HepG2 (cell line): ENCODE results near the gene SLCO2A1. TPM values are rescaled to one million over a fixed set of nuclear protein-coding genes. Genes with fewer than 3 reads are reported as not detected.

Experiments used
- ATAC-seq: fragments of 200-7000 bp; cut with Tn5 transposase; 3 replicates; pipeline ENCODE4 v1.9.1; 2020; ENCODE audit warnings: mild to moderate bottlenecking, moderate library complexity
- BruUV-seq: library from RNA; stranded (reverse); fragments of 400-500 nt; replicated peaks from 2 replicates; lab custom pipeline; 2021; lab: Mats Ljungman, UMichigan
- CTCF ChIA-PET: fragments of 300-600 bp; formaldehyde crosslinking; extraction: SDS; loops from one replicate; lab custom pipeline; 2021; ENCODE audit warnings: low total read pairs, inconsistent platforms, low intra/inter-chr PET ratio; lab: Yijun Ruan, JAX
- POLR2A ChIA-PET: fragments of 350-600 bp; sonication (Branson Sonifier 250); formaldehyde crosslinking; loops from one replicate; lab custom pipeline; 2020; ENCODE audit warnings: antibody characterized with exemption, inconsistent platforms; lab: Yijun Ruan, JAX
- DNase-seq: peaks from one replicate; pipeline ENCODE4 v3.0.0-alpha.2; 2015; ENCODE audit warnings: low spot score
- FAIRE-seq: peaks from 3 replicates; lab custom pipeline; 2011; peaks lifted over from hg19 to GRCh38; lab: Jason Lieb, UNC
- H2AFZ ChIP-seq: one replicate; pipeline ENCODE4 v1.6.1; 2011; ENCODE audit warnings: low read length, inconsistent platforms
- H3K27ac ChIP-seq: fragments of 300-600 bp; 3 replicates; pipeline ENCODE4 v1.8.0; 2011; ENCODE audit warnings: mixed run types, mild to moderate bottlenecking, mixed read lengths, low read length, inconsistent platforms; ENCODE audit not compliant: insufficient read depth; ENCODE audit errors: extremely low read length
- H3K27me3 ChIP-seq, 2 experiments: fragments of 200-600 bp in 1 of 2; 2 replicates in 1 of 2; 3 replicates in 1 of 2; pipeline versions ENCODE4 v1.6.0 to v1.8.0; 2011; ENCODE audit warnings: low read length in 2 of 2, mild to moderate bottlenecking in 2 of 2, moderate library complexity in 2 of 2, inconsistent platforms in 1 of 2; ENCODE audit not compliant: insufficient read depth in 2 of 2, control insufficient read depth in 1 of 2
- H3K36me3 ChIP-seq, 2 experiments: fragments of 200-600 bp in 1 of 2; replicated peaks in 1 of 2; 2 replicates in 1 of 2; 3 replicates in 1 of 2; pipeline versions ENCODE4 v1.5.1 to v1.8.0; 2011; ENCODE audit warnings: low read length in 2 of 2, inconsistent platforms in 1 of 2; ENCODE audit not compliant: insufficient read depth in 2 of 2, control insufficient read depth in 1 of 2
- H3K4me1 ChIP-seq: 2 replicates; pipeline ENCODE4 v1.5.1; 2012; ENCODE audit warnings: low read length, inconsistent platforms; ENCODE audit not compliant: insufficient read depth
- H3K4me2 ChIP-seq: 2 replicates; pipeline ENCODE4 v1.6.0; 2011; ENCODE audit warnings: low read depth, low read length, inconsistent platforms
- H3K4me3 ChIP-seq, 3 experiments: fragments of 200-600 bp in 1 of 3; sonication (generic), shearing (Covaris generic) in 1 of 3; replicated peaks in 1 of 3; 2 replicates each; pipeline ENCODE4 v1.5.1; 2011 to 2016; ENCODE audit warnings: low read length in 3 of 3, inconsistent platforms in 2 of 3, low read depth in 2 of 3, mild to moderate bottlenecking in 2 of 3, control low read depth in 1 of 3, mixed read lengths in 1 of 3; ENCODE audit not compliant: insufficient read depth in 1 of 3
- H3K79me2 ChIP-seq: one replicate; pipeline ENCODE4 v1.6.1; 2011; ENCODE audit warnings: low read length, inconsistent platforms; ENCODE audit not compliant: insufficient read depth
- H3K9ac ChIP-seq: 2 replicates; pipeline ENCODE4 v1.6.0; 2011; ENCODE audit warnings: mild to moderate bottlenecking, low read depth, low read length, inconsistent platforms; ENCODE audit not compliant: insufficient read depth
- H3K9me3 ChIP-seq: 2 replicates; pipeline ENCODE4 v1.5.1; 2012; ENCODE audit warnings: mild to moderate bottlenecking, low read length
- H4K20me1 ChIP-seq: 2 replicates; pipeline ENCODE4 v1.6.0; 2011; ENCODE audit warnings: inconsistent platforms, mild to moderate bottlenecking, low read length, moderate library complexity; ENCODE audit not compliant: insufficient read depth
- NFYC ChIP-seq: IDR thresholded peaks from 2 replicates; pipeline ENCODE4 v1.6.1; 2016; ENCODE audit warnings: missing genetic modification reagents, missing compliant biosample characterization
- PAF1 ChIP-seq: IDR thresholded peaks from 2 replicates; pipeline ENCODE4 v1.6.1; 2016; ENCODE audit warnings: missing genetic modification reagents, missing compliant biosample characterization
- PAWR ChIP-seq: sonication (generic); formaldehyde crosslinking; IDR thresholded peaks from 2 replicates; pipeline ENCODE4 v1.4.0; 2020; ENCODE audit warnings: missing genetic modification reagents, mild to moderate bottlenecking, borderline replicate concordance
- SKI ChIP-seq: fragments of 450-650 bp; IDR thresholded peaks from one replicate; pipeline ENCODE4 v1.6.1; 2018; ENCODE audit warnings: mild to moderate bottlenecking; ENCODE audit not compliant: partially characterized antibody
- SMAD3 ChIP-seq: sonication (generic); formaldehyde crosslinking; IDR thresholded peaks from 2 replicates; pipeline ENCODE4 v1.4.0; 2020; ENCODE audit warnings: missing genetic modification reagents
- SMAD9 ChIP-seq: sonication (generic); formaldehyde crosslinking; IDR thresholded peaks from 2 replicates; pipeline ENCODE4 v1.5.1; 2020; ENCODE audit warnings: mild to moderate bottlenecking, missing genetic modification reagents
- TBP ChIP-seq: sonication (generic); formaldehyde crosslinking; IDR thresholded peaks from 2 replicates; pipeline ENCODE4 v1.5.0; 2020; ENCODE audit warnings: missing genetic modification reagents
- TCF7 ChIP-seq: sonication (generic); IDR thresholded peaks from 2 replicates; pipeline ENCODE4 v1.6.1; 2016; ENCODE audit warnings: antibody characterized with exemption, low read depth
- ZBTB8A ChIP-seq: sonication (generic); formaldehyde crosslinking; IDR thresholded peaks from 2 replicates; pipeline ENCODE4 v1.4.0; 2020; ENCODE audit warnings: mild to moderate bottlenecking, low read depth, missing genetic modification reagents, borderline replicate concordance
- ZNF234 ChIP-seq: sonication (generic); formaldehyde crosslinking; conservative IDR thresholded peaks from 2 replicates; pipeline ENCODE4 v1.5.1; 2020; ENCODE audit warnings: mild to moderate bottlenecking, missing genetic modification reagents
- ZNF382 ChIP-seq: sonication (generic); formaldehyde crosslinking; IDR thresholded peaks from 2 replicates; pipeline ENCODE4 v1.5.0; 2020; ENCODE audit warnings: missing genetic modification reagents, mild to moderate bottlenecking, borderline replicate concordance
- ZNF703 ChIP-seq: sonication (generic); formaldehyde crosslinking; IDR thresholded peaks from 2 replicates; pipeline ENCODE4 v1.5.1; 2020; ENCODE audit warnings: missing genetic modification reagents, mild to moderate bottlenecking, moderate library complexity, borderline replicate concordance
- ZNF782 ChIP-seq: sonication (generic); formaldehyde crosslinking; IDR thresholded peaks from 2 replicates; pipeline ENCODE4 v1.4.0; 2020; ENCODE audit warnings: missing genetic modification reagents, mild to moderate bottlenecking, borderline replicate concordance
- WGBS: methylation state at CpG from one replicate; pipeline ENCODE4 v1.1.6; 2017; ENCODE audit warnings: low lambda C conversion rate; 5-methylcytosine and 5-hydroxymethylcytosine counted together
- in situ Hi-C: cut with HindIII; loops from 2 replicates; pipeline ENCODE4 v1.10.0; 2017; ENCODE audit warnings: low pct_unique_long_range_greater_than_20kb; ENCODE audit not compliant: extremely low pct_ligation_motif_present
- intact Hi-C: fragments of 100-400 bp; cut with micrococcal nuclease; formaldehyde crosslinking; loops from one replicate; pipeline ENCODE4 v1.10.0; 2022; ENCODE audit not compliant: unreplicated experiment
- polyA plus RNA-seq, 8 experiments: library from polyadenylated mRNA; depleted of rRNA in 3 of 8; stranded (reverse) in 7 of 8; unstranded in 1 of 8; fragments of >200 nt; fragmentation: Illumina TruSeq in 4 of 8; extraction: Trizol in 4 of 8; gene quantifications; 2 replicates each; pipeline versions ENCODE4 v1.2.1 to v1.2.3, GENCODE V29; 2011 to 2016; ENCODE audit warnings: low read depth in 4 of 8, missing spikeins in 1 of 8, mixed read lengths in 1 of 8; ENCODE audit not compliant: insufficient read depth in 1 of 8
- total RNA-seq, 5 experiments: library from RNA; depleted of rRNA; stranded (reverse); fragments of >200 nt; fragmentation: Illumina TruSeq; extraction: Trizol; gene quantifications; 2 replicates each; pipeline ENCODE4 v1.2.3, GENCODE V29; 2016; ENCODE audit warnings: low read depth in 1 of 5
- TF ChIP-seq, protein P1 (sequence below): sonication (generic); formaldehyde crosslinking; IDR thresholded peaks from 2 replicates; pipeline ENCODE4 v1.8.0; 2022; ENCODE audit warnings: mild to moderate bottlenecking, missing genetic modification reagents, borderline replicate concordance
- TF ChIP-seq, protein P2 (sequence below): sonication (generic); formaldehyde crosslinking; IDR thresholded peaks from 2 replicates; pipeline ENCODE4 v1.8.1; 2023; ENCODE audit warnings: missing genetic modification reagents, inconsistent platforms, borderline replicate concordance
- TF ChIP-seq, protein P3 (sequence below): sonication (generic); formaldehyde crosslinking; IDR thresholded peaks from 2 replicates; pipeline ENCODE4 v1.8.0; 2022; ENCODE audit warnings: low read depth, missing genetic modification reagents

SLCO2A1 gene
- total and polyA plus RNA-seq, 2 of the 13 experiments (the other 11 are each of a cell fraction or from before 2014, with no cell fraction given) = 0.04 TPM; not detected in 1

DNA sequence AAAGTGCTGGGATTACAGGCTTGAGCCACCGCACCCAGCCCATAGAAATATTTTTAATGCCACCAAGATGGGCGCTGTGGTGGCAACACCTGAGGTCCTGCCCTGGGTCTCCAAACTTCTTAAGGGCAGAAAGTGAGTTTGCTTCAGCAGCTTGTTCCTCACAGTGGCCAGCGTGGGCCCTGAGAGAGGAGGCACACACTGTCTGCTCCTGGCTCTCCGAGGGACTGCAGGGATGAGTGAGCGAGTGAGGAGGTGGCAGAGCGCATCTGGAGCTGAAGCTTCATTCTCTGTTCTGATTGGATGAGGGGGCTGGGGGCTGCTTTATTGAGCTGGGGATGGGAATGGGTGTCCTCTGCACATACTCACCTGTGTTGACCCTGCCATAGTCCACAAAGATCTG lies 76.4 kb downstream of the SLCO2A1 start:
- POLR2A ChIA-PET = no interaction called here
- TF ChIP-seq, protein P1, sequence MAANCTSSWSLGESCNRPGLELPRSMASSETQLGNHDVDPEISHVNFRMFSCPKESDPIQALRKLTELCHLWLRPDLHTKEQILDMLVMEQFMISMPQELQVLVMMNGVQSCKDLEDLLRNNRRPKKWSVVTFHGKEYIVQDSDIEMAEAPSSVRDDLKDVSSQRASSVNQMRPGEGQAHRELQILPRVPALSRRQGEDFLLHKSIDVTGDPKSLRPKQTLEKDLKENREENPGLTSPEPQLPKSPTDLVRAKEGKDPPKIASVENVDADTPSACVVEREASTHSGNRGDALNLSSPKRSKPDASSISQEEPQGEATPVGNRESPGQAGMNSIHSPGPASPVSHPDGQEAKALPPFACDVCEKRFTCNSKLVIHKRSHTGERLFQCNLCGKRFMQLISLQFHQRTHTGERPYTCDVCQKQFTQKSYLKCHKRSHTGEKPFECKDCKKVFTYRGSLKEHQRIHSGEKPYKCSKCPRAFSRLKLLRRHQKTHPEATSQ (CRISPR knock-in tag) = no peak
- TF ChIP-seq ZNF782 (CRISPR knock-in tag) (no peak), ZNF703 (CRISPR knock-in tag) (no peak), PAWR (CRISPR knock-in tag) (no peak)
- TF ChIP-seq, all 625 proteins: peak for 0
- Histone ChIP-seq H3K79me2 (no peaks in the 10 kb centered on the region), H3K9ac (no peak overlapping the region), H4K20me1 (no peaks in the 10 kb centered on the region), H3K4me3 (no peak overlapping the region), H2AFZ (no peak overlapping the region), H3K4me2 (no peak overlapping the region), H3K4me1 (no peaks in the 10 kb centered on the region), H3K27me3 (peaks cover 3 to 21% of the 10 kb centered on the region in 2 experiments; a peak in 3 of 5 replicates), H3K27ac (no peak overlapping the region), H3K9me3 (no peaks in the 10 kb centered on the region), H3K36me3 (no peaks in the 10 kb centered on the region)
- 51% methylated on average over 6 of the region's 6 CpGs for WGBS
- no peak for ATAC-seq
- in situ Hi-C loops = no loop called here
- intact Hi-C loops = no loop called here
- FAIRE-seq = no peak
- no peak for DNase-seq
- BruUV-seq = no TSS peak
- CTCF ChIA-PET = no interaction called here

DNA sequence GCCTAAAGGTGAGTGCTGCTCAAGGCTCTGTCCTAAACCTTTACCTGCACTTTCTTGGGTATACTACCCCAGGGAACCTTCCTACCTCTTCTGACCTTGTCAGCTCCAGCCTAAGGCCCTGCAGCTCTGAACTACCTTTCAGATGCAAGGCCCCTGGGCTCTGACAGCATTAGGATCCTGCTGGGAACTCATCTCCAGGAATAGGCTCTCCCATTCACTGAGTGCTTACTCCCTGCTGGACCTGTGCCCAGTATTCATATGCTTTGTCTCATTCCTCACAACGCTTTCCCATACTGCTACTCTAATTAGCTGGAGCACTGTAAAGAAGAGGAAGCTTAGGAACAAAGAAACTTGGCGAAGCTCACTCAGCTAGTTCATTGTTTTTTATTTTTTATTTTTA lies 80.3 kb downstream of the SLCO2A1 start:
- H3K4me3 ChIP-seq = no peak overlapping the region
- no peak for ATAC-seq
- in situ Hi-C loops = no loop called here
- no peaks in the 10 kb centered on the region for H4K20me1 ChIP-seq
- no peak overlapping the region for H3K27ac ChIP-seq
- DNase-seq = no peak
- BruUV-seq = no TSS peak
- H3K4me2 ChIP-seq = no peak overlapping the region
- H3K9me3 ChIP-seq = no peaks in the 10 kb centered on the region
- 5% methylated on average over 2 of the region's 2 CpGs for WGBS
- CTCF ChIA-PET = no interaction called here
- H3K4me1 ChIP-seq = no peaks in the 10 kb centered on the region
- no peak for FAIRE-seq
- no peak overlapping the region for H3K9ac ChIP-seq
- POLR2A ChIA-PET = no interaction called here
- H2AFZ ChIP-seq = no peak overlapping the region
- peaks cover 3 to 23% of the 10 kb centered on the region in 2 experiments; a peak in 3 of 5 replicates for H3K27me3 ChIP-seq
- intact Hi-C loops = no loop called here
- no peaks in the 10 kb centered on the region for H3K79me2 ChIP-seq
- H3K36me3 ChIP-seq = no peaks in the 10 kb centered on the region
- TF ChIP-seq SMAD3 (CRISPR knock-in tag) (no peak), TCF7 (no peak), PAF1 (CRISPR knock-in tag) (no peak), SMAD9 (CRISPR knock-in tag) (no peak), NFYC (no peak), ZBTB8A (no peak), ZNF382 (CRISPR knock-in tag) (no peak), TBP (CRISPR knock-in tag) (no peak), ZNF234 (CRISPR knock-in tag) (no peak), SKI (no peak)
- TF ChIP-seq, protein P2, sequence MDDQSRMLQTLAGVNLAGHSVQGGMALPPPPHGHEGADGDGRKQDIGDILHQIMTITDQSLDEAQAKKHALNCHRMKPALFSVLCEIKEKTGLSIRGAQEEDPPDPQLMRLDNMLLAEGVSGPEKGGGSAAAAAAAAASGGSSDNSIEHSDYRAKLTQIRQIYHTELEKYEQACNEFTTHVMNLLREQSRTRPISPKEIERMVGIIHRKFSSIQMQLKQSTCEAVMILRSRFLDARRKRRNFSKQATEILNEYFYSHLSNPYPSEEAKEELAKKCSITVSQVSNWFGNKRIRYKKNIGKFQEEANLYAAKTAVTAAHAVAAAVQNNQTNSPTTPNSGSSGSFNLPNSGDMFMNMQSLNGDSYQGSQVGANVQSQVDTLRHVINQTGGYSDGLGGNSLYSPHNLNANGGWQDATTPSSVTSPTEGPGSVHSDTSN (CRISPR knock-in tag) = no peak
- TF ChIP-seq, protein P3, sequence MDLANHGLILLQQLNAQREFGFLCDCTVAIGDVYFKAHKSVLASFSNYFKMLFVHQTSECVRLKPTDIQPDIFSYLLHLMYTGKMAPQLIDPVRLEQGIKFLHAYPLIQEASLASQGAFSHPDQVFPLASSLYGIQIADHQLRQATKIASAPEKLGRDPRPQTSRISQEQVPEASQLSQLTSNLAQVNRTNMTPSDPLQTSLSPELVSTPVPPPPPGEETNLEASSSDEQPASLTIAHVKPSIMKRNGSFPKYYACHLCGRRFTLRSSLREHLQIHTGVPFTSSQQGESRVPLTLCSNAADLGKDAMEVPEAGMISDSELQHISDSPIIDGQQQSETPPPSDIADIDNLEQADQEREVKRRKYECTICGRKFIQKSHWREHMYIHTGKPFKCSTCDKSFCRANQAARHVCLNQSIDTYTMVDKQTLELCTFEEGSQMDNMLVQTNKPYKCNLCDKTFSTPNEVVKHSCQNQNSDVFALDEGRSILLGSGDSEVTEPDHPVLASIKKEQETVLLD (CRISPR knock-in tag) = no peak
